NCI-H345 treated with DMSO at 0.1 percent for 48 hours (cell line): Measurements from ENCODE around the gene APMAP.

Experiments used
- DNase-seq: peaks from one replicate; lab custom pipeline; 2025; ENCODE audit not compliant: unreplicated experiment; lab: John Stamatoyannopoulos, UW

Gene APMAP, protein sequence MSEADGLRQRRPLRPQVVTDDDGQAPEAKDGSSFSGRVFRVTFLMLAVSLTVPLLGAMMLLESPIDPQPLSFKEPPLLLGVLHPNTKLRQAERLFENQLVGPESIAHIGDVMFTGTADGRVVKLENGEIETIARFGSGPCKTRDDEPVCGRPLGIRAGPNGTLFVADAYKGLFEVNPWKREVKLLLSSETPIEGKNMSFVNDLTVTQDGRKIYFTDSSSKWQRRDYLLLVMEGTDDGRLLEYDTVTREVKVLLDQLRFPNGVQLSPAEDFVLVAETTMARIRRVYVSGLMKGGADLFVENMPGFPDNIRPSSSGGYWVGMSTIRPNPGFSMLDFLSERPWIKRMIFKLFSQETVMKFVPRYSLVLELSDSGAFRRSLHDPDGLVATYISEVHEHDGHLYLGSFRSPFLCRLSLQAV

DNA sequence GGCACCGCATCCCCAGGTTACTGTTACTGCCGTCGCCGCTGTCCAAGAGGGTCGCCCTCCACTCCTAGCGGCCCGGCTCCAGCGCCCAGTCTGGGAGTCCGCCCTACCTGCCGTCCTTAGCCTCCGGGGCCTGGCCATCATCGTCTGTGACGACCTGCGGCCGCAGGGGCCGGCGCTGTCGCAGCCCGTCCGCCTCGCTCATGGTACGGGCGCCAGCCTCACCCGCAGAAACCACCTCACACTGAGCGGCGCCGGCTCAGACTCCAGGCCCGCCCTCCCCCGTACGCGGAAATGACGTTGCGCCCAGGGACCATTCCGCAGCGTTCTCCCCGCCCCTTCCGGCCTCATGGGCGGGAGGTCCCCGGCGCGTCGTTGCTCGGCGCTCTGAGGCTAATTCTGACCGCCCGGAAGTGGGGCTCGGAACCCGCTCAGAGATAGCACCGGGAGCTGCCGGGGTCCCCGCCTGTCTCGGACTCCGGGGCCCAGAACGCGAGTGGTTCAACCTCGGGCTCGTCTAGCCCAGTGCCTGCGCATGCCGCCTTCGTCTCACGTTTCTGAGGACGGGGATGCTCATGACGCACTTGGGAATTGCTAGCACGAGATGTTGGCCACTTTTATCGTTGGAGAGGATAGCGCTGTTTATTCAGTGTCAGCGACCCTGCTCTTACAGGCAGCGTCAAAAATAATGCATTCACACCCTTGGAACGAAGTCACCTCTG, at the start of gene APMAP:
APMAP (minus strand) TSS at position 265 of the 719 bp plus-strand sequence; CDS start at position 202, 63 bp downstream.
- peak; percentile 96 for DNase-seq

- no peak for DNase-seq
These were observed 49.4 kb upstream of the APMAP start for GRCh38 chr20:25041813-25042530.

DNA sequence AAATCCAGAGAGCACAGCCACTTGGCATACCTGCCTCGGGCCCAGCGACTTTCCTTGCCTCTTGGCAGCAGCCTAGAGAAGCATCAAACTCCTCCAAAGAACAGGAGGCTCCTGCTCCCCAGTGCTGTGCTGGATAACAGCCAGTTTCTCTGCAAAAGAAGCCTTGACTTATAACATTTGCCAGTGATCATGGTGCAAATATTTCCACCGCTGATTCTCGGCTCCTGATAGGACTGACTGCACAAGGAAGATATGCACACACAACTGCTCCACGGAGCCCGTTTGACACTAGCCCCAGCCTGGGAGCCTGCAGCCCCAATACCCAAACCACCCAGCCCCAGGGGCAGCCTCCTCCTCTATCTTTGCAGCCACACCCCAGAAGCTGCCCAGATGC, 47.9 kb upstream of the APMAP start:
- no peak for DNase-seq

DNA sequence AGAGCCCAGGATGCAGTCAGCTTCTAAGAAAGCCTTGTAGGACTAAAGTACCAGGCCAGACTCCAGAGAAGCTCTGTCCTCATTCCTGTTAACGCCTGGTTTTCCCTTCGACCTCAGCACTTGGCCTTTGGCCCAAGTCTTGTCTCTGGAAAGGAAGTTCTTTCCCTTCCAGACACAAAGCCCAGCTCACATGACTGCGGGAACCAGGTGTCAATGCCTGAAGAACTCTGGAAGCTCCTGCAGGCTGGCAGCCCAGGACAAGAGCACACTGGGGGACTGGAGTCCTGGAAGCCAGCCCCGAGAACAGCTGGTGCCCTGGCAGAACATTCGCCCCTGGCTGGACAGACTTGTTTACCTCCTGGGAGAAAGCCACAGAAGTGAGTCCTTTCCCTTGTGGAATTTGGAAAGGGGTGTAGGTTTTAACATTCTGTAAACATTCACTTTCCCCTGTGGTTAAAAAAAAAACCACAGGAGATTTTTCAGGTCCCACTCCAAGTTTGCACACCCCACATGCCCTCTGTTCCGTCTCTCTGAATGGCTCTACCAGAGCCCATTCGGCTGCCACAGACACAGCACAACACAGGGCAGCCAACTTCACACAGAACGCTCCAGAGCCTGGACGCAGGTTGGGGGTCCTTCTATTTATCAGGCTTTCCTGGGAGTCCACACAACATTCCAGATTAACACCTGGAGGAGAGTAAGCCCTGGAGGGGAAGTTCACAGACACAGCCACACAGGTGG, 47.3 kb upstream of the APMAP start:
- DNase-seq, result no peak

- no peak for DNase-seq
These were observed 46.1 kb upstream of the APMAP start for GRCh38 chr20:25038591-25039015.

DNA sequence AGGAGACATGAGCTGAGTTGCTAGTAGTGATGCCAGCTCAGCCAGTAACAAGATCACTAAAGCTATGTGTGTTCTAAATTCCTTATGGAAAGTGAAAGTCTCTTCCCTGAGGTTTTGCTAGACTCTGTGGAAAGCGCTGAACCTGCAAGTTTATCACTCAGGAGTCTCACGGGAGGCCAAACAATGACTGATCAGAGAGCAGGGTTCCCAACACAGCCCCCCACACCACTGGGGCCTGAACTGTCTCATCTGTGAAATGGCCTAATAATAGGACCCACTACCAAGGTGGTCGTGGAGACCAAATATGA, 45.5 kb upstream of the APMAP start:
- DNase-seq, result no peak

GRCh38 chr20:25037288-25038102, 44.9 kb upstream of the APMAP start:
- DNase-seq, result no peak

- DNase-seq, result no peak
These were observed 43.9 kb upstream of the APMAP start for GRCh38 chr20:25036331-25036936.

GRCh38 chr20:25035921-25036320, 43.4 kb upstream of the APMAP start:
- DNase-seq, result no peak

DNA sequence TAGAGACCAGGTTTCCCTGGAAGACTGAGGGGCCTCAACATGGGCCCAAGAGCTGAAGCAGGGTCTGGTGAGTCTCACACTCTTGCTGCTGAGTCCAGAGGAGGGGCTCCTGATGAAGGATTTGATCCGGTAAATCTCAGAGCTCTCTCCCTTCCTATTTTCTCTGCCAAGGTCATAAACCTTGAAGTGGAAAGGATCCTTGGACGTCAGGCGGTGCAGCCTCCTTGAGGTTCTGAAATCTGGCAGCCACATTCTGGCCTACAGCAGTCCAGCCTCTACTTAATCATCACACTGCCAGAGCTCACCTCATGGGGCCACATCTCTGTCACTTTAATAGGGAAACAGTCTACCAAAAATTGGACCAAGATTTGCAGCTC, 41.4 kb upstream of the APMAP start:
- no peak for DNase-seq

- DNase-seq, result peak; percentile 11
These were observed 40.8 kb upstream of the APMAP start for GRCh38 chr20:25033265-25033923.

GRCh38 chr20:25032478-25033264, 40.1 kb upstream of the APMAP start:
- no peak for DNase-seq

- no peak for DNase-seq
These were observed 39.5 kb upstream of the APMAP start for GRCh38 chr20:25032065-25032477.

GRCh38 chr20:25031241-25031640, 38.7 kb upstream of the APMAP start:
- DNase-seq, result no peak

- DNase-seq, result no peak
These were observed 38.2 kb upstream of the APMAP start for GRCh38 chr20:25030649-25031207.

GRCh38 chr20:25030007-25030648, 37.6 kb upstream of the APMAP start:
- no peak for DNase-seq

DNA sequence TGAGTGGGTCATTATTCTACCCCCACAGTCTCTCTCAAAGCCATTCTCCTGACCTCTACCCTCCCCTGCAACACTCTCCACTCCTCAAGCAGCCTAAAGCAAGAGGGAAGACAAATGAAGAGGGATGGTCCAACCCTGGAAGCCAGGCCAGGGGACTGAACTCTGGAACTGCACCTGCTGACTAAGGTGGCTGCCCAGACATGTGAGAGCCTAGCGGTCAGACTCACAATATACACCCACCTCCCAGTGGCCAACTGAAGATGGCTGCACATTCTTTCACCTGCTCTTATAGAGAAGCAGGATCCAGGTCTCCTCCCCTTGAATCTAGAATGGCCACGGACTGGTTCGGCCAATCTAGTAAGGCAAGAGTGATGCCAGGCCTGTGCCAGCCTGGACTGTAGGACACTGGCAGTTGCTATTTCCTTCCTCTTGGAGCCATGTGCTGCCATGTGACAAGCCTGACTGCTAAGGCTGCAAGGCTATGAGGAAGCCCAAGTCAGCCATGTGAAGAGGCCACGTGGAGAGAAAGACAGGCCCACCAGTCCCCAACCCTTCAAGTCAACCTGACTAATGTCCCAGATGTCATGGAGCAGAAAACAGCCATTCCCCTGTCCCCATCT, 33.5 kb upstream of the APMAP start:
- no peak for DNase-seq
